ENCODE results near the gene PCNX2.
A peak's percentile ranks its signal among the peaks of the same experiment; 100 is the strongest.

Gene PCNX2

DNA sequence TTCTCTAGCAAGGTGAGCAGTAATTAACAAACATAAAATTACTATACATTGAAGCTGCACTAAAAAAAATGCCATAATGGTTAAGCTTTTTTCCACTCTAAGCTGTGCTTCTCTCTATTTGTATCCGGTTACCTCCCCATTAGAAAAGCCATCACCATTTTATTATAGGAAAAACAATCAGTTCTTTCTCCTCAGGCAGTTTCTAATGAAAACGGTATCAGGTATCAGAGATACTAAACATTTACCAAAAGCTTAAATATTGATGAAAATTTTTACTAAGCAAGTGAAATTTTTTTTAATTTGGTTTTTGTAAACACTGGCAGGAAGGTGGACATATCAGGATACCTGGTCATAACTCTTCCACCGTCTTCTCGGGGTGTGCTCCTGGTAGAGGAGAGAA, 330.9 kb downstream of the PCNX2 start:
- DNase-seq (ENCODE audit: low read depth, low spot score) = no peak

- no peak for DNase-seq (ENCODE audit: low read depth, low spot score)
Measured at GRCh38 chr1:232962761-232963745, 332.5 kb downstream of the PCNX2 start.

DNA sequence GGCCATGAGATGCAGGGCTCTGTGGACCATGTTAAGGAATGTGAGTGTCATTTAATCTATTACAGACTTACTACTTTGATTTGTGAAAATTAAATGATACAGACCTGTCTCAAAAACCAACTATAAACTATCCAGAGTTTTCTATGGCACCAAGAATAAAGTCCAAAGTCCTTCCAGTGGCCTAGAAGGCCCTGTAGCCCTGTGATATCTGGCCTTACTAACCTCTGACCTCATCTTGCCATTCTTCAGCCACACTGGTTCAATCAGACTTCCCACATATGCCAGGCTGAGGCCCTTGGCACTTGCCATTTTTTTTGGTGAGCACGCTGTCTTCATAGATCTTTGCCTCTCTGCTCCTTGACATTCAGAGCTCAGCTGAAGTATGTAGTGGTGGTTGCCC, 337.5 kb downstream of the PCNX2 start:
- no peak for DNase-seq (ENCODE audit: low read depth, low spot score)

- DNase-seq (ENCODE audit: low read depth, low spot score) = no peak
Measured at GRCh38 chr1:232956081-232956480, 339.4 kb downstream of the PCNX2 start.

DNA sequence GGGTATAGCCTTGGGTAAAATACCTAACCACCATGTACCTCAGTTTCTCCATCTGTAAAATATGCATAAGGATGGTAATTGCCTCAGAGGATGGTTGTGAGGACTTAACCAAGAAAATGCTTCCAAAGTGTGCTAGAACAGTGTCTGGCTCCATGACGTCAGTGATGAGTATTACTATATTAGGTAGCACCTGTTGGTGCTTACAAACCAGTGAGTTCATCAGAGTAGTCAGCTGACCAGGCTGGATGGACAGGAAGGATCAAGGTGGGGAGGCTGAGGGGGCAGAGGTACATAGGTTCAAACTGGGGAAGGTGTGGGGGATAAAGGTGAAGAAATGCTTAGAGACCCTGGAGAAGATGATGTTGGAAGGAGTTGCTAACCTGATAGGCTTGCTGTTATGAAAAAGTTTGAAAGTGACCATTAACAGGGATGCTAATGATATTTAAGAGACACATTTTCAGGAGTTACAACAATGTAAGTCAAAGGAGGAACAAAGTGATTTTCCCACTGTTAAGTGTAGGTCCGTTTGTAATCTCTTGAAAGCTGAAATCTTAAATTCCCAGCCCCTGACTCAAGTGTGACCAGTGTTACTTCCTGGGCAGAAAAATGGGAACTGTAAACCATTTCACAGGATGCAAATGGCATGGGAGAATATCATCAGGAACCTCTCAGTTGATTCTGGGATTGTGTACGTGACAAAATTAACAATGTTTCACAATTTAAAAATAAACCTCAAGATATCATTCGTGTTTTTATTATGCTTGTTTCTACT, 340.7 kb downstream of the PCNX2 start:
- DNase-seq (ENCODE audit: low read depth, low spot score) = no peak

DNA sequence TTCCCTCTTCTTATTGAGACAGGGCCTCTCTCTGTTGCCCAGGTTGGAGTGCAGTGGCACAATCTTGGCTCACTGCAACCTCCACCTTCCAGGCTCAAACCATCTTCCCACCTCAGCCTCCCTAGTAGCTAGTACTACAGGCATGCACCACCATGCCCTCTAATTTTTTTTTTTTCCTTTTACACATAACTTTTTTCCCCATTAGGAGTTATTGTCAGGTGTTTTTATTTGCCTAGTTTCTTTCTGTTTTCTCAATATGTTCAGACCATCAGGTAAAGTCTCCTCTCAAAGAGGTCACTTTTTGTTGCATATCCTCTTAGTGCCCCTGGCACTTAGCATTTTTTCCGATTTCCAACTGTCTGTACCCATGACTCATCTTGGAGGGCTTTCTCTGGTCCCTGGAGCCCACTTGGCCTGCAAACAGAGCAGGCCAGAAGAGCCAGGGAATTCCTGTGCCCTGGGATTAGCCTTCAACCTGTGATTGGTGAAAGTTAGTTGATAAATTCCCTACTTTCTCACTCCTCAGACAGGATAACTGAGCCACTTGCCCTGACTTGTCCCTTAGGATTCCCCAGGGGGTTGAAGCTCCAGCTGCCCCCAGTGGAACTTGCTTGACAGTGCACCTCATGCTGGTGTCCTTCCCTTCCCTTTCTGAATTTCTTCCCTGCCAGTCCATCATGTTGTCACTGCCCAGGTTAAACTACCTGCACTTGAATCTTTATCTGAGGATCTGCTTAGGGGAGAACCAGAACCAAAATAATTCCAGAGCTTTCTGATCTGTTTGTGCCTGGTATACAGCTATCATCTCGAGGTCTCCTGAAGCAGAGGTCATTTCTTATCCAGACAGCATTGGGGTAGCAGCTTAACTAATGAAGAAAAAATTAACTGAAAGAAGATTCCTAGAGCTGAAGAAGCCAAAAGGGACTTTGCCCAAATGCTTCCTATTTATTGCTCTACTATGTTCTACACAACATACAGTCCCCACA, 342.7 kb downstream of the PCNX2 start:
- no peak for DNase-seq (ENCODE audit: low read depth, low spot score)

- DNase-seq (ENCODE audit: low read depth, low spot score) = no peak
Measured at GRCh38 chr1:232951605-232952004, 343.9 kb downstream of the PCNX2 start.

DNA sequence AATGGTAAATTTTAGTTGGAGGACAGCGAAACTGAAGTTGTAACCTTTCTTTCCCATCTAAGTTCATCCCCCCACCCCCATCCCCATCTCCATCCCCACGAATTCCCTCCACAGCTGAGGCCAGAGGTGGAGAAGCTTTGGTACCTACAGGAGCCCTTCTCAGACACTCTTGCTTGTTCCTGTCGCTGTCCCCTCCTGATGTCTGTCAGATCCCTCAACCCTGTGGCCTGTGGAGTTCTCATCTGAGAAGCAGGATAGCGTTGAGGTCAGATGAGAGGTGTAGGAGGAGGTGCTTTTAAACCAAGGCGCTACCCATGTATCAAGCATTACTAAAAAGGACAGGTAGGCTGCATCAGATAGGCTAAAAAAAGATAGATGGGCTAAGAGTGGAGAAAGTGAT, 344.3 kb downstream of the PCNX2 start:
- no peak for DNase-seq (ENCODE audit: low read depth, low spot score)

- peak; percentile 79 for DNase-seq (ENCODE audit: low read depth, low spot score)
Measured at GRCh38 chr1:232950197-232951176, 345.0 kb downstream of the PCNX2 start, which contains the start of gene NTPCR. TSS of gene NTPCR (plus strand) at chr1:232950611. CDS start at chr1:232950711, 100 bp downstream.

- no peak for DNase-seq (ENCODE audit: low read depth, low spot score)
Measured at GRCh38 chr1:232949636-232950196, 345.8 kb downstream of the PCNX2 start.

GRCh38 chr1:232944347-232944746, 351.2 kb downstream of the PCNX2 start:
- no peak for DNase-seq (ENCODE audit: low read depth, low spot score)

DNA sequence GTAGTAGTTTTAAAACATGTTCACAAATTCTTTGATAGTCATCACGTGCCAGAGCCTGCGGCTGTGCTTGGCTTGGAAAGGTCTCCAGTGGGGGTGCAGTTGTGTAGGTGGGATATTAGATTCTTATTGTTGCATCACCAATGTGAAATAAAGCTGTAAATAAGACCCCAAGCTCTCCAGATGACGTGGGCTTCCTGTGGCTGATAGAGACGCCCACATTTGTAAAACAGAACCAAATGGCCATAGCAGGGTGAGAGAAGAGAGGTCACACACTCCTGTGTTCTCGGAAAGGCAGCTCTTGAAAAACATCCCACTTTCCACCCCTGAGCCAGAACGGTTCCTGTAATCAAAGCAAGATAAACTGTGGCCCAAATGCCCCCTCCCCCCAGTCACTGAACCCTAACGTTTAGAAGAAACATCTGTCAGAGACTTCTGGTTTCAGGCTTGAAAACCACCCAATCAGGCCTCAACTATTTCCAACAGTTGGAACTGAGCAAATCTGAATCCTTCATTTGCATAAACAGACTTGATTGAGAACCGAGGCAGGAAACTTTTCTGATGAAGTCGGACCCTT, 351.8 kb downstream of the PCNX2 start:
- no peak for DNase-seq (ENCODE audit: low read depth, low spot score)

DNA sequence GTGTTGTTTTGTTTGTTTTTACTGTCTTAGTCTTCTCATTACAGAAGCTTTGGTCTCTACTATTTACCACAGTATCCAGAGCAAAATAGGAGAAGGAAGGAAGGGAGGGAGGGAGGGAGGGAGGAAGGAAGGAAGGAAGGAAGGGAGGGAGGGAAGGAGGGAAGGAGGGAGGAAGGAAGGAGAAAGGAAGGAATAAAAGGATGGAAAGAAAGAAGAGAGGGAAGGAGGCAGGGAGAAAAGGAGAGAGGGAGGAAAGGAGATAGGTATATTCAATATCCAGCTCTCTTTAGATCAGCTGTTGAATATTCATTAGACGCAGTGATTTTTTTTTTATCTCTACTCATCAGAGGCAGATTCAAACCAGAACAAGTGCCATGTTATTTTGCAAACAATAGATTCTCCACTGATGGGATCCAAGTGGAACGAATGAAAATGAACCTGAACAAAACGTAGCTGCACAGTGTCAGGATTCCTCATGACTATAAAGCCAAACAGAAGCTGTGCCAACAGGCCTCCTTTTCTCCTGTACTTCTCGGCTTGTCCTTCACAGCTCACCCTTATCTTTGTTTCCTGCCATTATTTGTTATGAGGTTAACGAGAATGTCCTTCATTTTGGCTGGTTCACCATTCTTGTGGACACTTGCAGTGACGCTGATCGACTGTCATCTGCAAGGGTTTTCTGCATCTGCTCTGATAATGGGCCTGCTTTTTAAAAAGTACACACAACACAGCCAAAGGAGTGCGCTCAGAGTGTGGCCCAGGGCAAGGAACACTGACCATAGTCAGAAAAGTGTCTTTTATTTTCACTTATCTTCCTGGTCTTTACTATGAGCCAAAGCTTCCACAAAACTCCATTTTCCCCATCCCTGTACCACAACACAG, 352.9 kb downstream of the PCNX2 start:
- DNase-seq (ENCODE audit: low read depth, low spot score) = no peak

DNA sequence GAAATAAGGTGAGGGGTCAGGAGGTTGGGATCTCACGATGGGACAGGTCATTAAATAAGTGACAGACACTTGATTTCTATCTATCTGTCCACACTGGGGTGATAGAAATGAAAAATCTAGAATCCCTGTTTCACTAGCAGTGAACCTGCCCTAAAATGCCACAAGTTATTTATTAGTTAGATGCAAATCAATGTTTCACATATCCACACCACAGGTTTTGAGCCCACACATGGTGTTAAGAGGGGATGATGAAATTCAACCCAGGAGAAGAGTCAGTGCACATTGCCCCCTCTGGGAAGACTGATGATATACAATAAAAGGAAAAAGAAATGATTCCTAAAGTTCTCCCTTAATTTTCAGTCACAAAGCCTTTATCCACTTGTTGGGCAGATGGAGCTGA, 355.3 kb downstream of the PCNX2 start:
- DNase-seq (ENCODE audit: low read depth, low spot score) = no peak

- DNase-seq (ENCODE audit: low read depth, low spot score) = no peak
Measured at GRCh38 chr1:232939748-232940147, 355.8 kb downstream of the PCNX2 start.

- no peak for DNase-seq (ENCODE audit: low read depth, low spot score)
Measured at GRCh38 chr1:232938926-232939325, 356.6 kb downstream of the PCNX2 start.

GRCh38 chr1:232937741-232938375, 357.7 kb downstream of the PCNX2 start:
- no peak for DNase-seq (ENCODE audit: low read depth, low spot score)

- no peak for DNase-seq (ENCODE audit: low read depth, low spot score)
Measured at GRCh38 chr1:232936941-232937340, 358.6 kb downstream of the PCNX2 start.

All from smooth muscle cell of the brain vasculature (primary cell).